Hematopoietic multipotent progenitor cell treated with erythropoietin and hydrocortisone succinate and interleukin-3 and kit ligand, for 15 days (in vitro differentiated cells): Measurements from ENCODE around the gene DDRGK1.

Source experiments
- DNase-seq: peaks from one replicate; pipeline ENCODE4 v3.0.0-alpha.2; 2015; ENCODE audit warnings: low spot score

The DDRGK1 gene

GRCh38 chr20:3235666-3236324 is 31.3 kb upstream of the DDRGK1 start:
- DNase-seq = no peak

- no peak for DNase-seq
These were observed 29.6 kb upstream of the DDRGK1 start for GRCh38 chr20:3233991-3234498.

GRCh38 chr20:3233131-3233990 is 28.9 kb upstream of the DDRGK1 start:
- no peak for DNase-seq

GRCh38 chr20:3231889-3232588 is 27.6 kb upstream of the DDRGK1 start:
- DNase-seq = no peak

GRCh38 chr20:3231116-3231515 is 26.6 kb upstream of the DDRGK1 start:
- DNase-seq = no peak

GRCh38 chr20:3229798-3230197 is 25.3 kb upstream of the DDRGK1 start:
- DNase-seq = no peak

GRCh38 chr20:3229158-3229557 is 24.7 kb upstream of the DDRGK1 start:
- DNase-seq = no peak

GRCh38 chr20:3228750-3229032 is 24.2 kb upstream of the DDRGK1 start:
- DNase-seq = no peak

GRCh38 chr20:3227936-3228749 is 23.7 kb upstream of the DDRGK1 start:
- no peak for DNase-seq

- DNase-seq = no peak
These were observed 23.0 kb upstream of the DDRGK1 start for GRCh38 chr20:3227506-3227905.

- DNase-seq = no peak
These were observed 22.4 kb upstream of the DDRGK1 start for GRCh38 chr20:3226864-3227263.

GRCh38 chr20:3226093-3226492 is 21.6 kb upstream of the DDRGK1 start:
- DNase-seq = no peak

- no peak for DNase-seq
These were observed 20.4 kb upstream of the DDRGK1 start for GRCh38 chr20:3224681-3225421.

- DNase-seq = no peak
These were observed 19.7 kb upstream of the DDRGK1 start for GRCh38 chr20:3223994-3224680.

GRCh38 chr20:3223651-3223993 is 19.1 kb upstream of the DDRGK1 start:
- DNase-seq = no peak

- no peak for DNase-seq
These were observed 18.4 kb upstream of the DDRGK1 start for GRCh38 chr20:3222635-3223600.

GRCh38 chr20:3221398-3222226 is 17.1 kb upstream of the DDRGK1 start:
- no peak for DNase-seq

GRCh38 chr20:3218307-3218988 is 14.0 kb upstream of the DDRGK1 start:
- DNase-seq = peak; percentile 61
